PC-9 (cell line): Measurements from ENCODE around the gene TEX48. TPM values are rescaled to one million over a fixed set of nuclear protein-coding genes. Genes with fewer than 3 reads are reported as not detected.

ENCODE experiments used
- BruUV-seq: library from RNA; stranded (reverse); fragments of 400-500 nt; replicated peaks from 2 replicates; lab custom pipeline; 2021; lab: Mats Ljungman, UMichigan
- CTCF ChIA-PET: fragments of 300-600 bp; sonication (Branson Sonifier 250); formaldehyde crosslinking; loops from one replicate; lab custom pipeline; 2022; ENCODE audit warnings: antibody characterized with exemption; lab: Charles Lee
- POLR2A ChIA-PET: fragments of 300-600 bp; sonication (Branson Sonifier 250); formaldehyde crosslinking; loops from one replicate; lab custom pipeline; 2022; ENCODE audit warnings: antibody characterized with exemption; ENCODE audit not compliant: unreplicated experiment; lab: Charles Lee
- DNase-seq, 2 experiments: peaks; one replicate each; pipeline versions ENCODE4 v3.0.0 to v3.0.0-alpha.2; 2015 to 2022; ENCODE audit warnings: mixed read lengths in 1 of 2
- H2AFZ ChIP-seq: fragments of 200-600 bp; sonication (generic); 2 replicates; pipeline ENCODE4 v1.8.1; 2017; ENCODE audit warnings: antibody characterized with exemption
- H3F3A ChIP-seq: fragments of 200-600 bp; sonication (generic); 2 replicates; pipeline ENCODE4 v1.8.1; 2017; ENCODE audit warnings: antibody characterized with exemption, mild to moderate bottlenecking, low read depth; ENCODE audit not compliant: insufficient read depth
- H3K27ac ChIP-seq: fragments of 200-600 bp; sonication (generic); 2 replicates; pipeline ENCODE4 v1.6.1; 2016; ENCODE audit warnings: mixed run types
- H3K27me3 ChIP-seq: fragments of 200-600 bp; sonication (generic); 2 replicates; pipeline ENCODE4 v1.6.1; 2016; ENCODE audit warnings: low read depth, mixed run types; ENCODE audit not compliant: insufficient read depth
- H3K36me3 ChIP-seq: fragments of 200-600 bp; sonication (generic); 2 replicates; pipeline ENCODE4 v1.6.1; 2016; ENCODE audit warnings: low read depth, mixed run types
- H3K4me1 ChIP-seq: fragments of 200-600 bp; sonication (generic); replicated peaks from 2 replicates; pipeline ENCODE4 v1.6.1; 2016; ENCODE audit warnings: mixed run types; ENCODE audit not compliant: insufficient read depth
- H3K4me2 ChIP-seq: fragments of 200-600 bp; sonication (generic); 2 replicates; pipeline ENCODE4 v1.6.1; 2017; ENCODE audit warnings: mixed run types
- H3K4me3 ChIP-seq: fragments of 200-600 bp; sonication (generic); 2 replicates; pipeline ENCODE4 v1.6.1; 2016; ENCODE audit warnings: mixed run types
- H3K79me2 ChIP-seq: fragments of 200-600 bp; sonication (generic); 2 replicates; pipeline ENCODE4 v1.6.1; 2017; ENCODE audit warnings: low read depth, mixed run types
- H3K9me2 ChIP-seq: fragments of 200-600 bp; sonication (generic); 2 replicates; pipeline ENCODE4 v1.8.1; 2017; ENCODE audit warnings: mild to moderate bottlenecking; ENCODE audit not compliant: insufficient read depth
- H3K9me3 ChIP-seq: fragments of 200-600 bp; sonication (generic); 2 replicates; pipeline ENCODE4 v1.8.1; 2016; ENCODE audit warnings: low read depth; ENCODE audit not compliant: insufficient read depth
- H4K20me1 ChIP-seq: fragments of 200-600 bp; sonication (generic); 2 replicates; pipeline ENCODE4 v1.8.1; 2017; ENCODE audit not compliant: insufficient read depth
- CTCF ChIP-seq: fragments of 200-600 bp; sonication (generic); conservative IDR thresholded peaks from 2 replicates; pipeline ENCODE4 v1.6.1; 2017; ENCODE audit warnings: mixed run types, antibody characterized with exemption, mild to moderate bottlenecking, moderate library complexity
- EZH2 ChIP-seq: fragments of 200-600 bp; sonication (generic); IDR thresholded peaks from 2 replicates; pipeline ENCODE4 v1.8.0; 2017; ENCODE audit warnings: antibody characterized with exemption, low read depth
- intact Hi-C: fragments of 100-400 bp; cut with micrococcal nuclease; formaldehyde crosslinking; loops from one replicate; pipeline ENCODE4 v1.10.0; 2022; ENCODE audit not compliant: unreplicated experiment
- total RNA-seq: library from RNA; stranded (reverse); gene quantifications from 2 replicates; pipeline ENCODE4 v1.2.3, GENCODE V29; 2021

The TEX48 gene
- total RNA-seq, 1 experiment from 2014 or later: not detected

GRCh38 chr9:114643001-114643400 is 39.0 kb downstream of the TEX48 start:
- TF ChIP-seq CTCF: no peak
- TF ChIP-seq EZH2: no peak
- POLR2A ChIA-PET: no interaction called here
- no peaks in the 10 kb centered on the region for H3K27me3 ChIP-seq
- H3K4me1 ChIP-seq: no peaks in the 10 kb centered on the region
- H3K4me3 ChIP-seq: no peak overlapping the region
- 0 out of 2 replicates have a peak, but pooled peaks cover 4% of the 10 kb centered on the region for H3K9me3 ChIP-seq
- no peak overlapping the region for H3K4me2 ChIP-seq
- no peaks in the 10 kb centered on the region for H3F3A ChIP-seq
- no peak overlapping the region for H3K27ac ChIP-seq
- no peak overlapping the region for H2AFZ ChIP-seq
- H4K20me1 ChIP-seq: no peaks in the 10 kb centered on the region
- H3K36me3 ChIP-seq: no peaks in the 10 kb centered on the region
- H3K9me2 ChIP-seq: no peaks in the 10 kb centered on the region
- CTCF ChIA-PET: no interaction called here
- DNase-seq: no peak
- intact Hi-C loops: no loop called here
- no peaks in the 10 kb centered on the region for H3K79me2 ChIP-seq
- no TSS peak for BruUV-seq

- H3K9me3 ChIP-seq: no peaks in the 10 kb centered on the region
- H3K79me2 ChIP-seq: no peaks in the 10 kb centered on the region
- POLR2A ChIA-PET: no interaction called here
- H3F3A ChIP-seq: no peaks in the 10 kb centered on the region
- TF ChIP-seq CTCF (no peak), EZH2 (no peak)
- DNase-seq: no peak
- no peak overlapping the region for H2AFZ ChIP-seq
- BruUV-seq: no TSS peak
- no peak overlapping the region for H3K4me2 ChIP-seq
- no peaks in the 10 kb centered on the region for H3K36me3 ChIP-seq
- CTCF ChIA-PET: interaction anchor here (0.6 kb wide), 1 partner anchor 246 kb away, joined by 4 read pairs; no protein-coding TSS in a partner anchor
- no peaks in the 10 kb centered on the region for H3K4me1 ChIP-seq
- intact Hi-C loops: no loop called here
- H3K9me2 ChIP-seq: no peaks in the 10 kb centered on the region
- no peaks in the 10 kb centered on the region for H3K27me3 ChIP-seq
- H3K4me3 ChIP-seq: no peak overlapping the region
- H4K20me1 ChIP-seq: no peaks in the 10 kb centered on the region
- no peak overlapping the region for H3K27ac ChIP-seq
Observed at GRCh38 chr9:114641967-114642366, 40.0 kb downstream of the TEX48 start.

GRCh38 chr9:114638404-114638803 is 43.6 kb downstream of the TEX48 start:
- Histone ChIP-seq H3K9me2 (no peaks in the 10 kb centered on the region), H2AFZ (no peak overlapping the region), H3K4me2 (no peak overlapping the region), H3K4me1 (no peaks in the 10 kb centered on the region), H4K20me1 (no peaks in the 10 kb centered on the region), H3K4me3 (no peak overlapping the region), H3K9me3 (no peaks in the 10 kb centered on the region), H3F3A (no peaks in the 10 kb centered on the region), H3K79me2 (no peaks in the 10 kb centered on the region), H3K27ac (no peak overlapping the region), H3K36me3 (no peaks in the 10 kb centered on the region), H3K27me3 (no peaks in the 10 kb centered on the region)
- TF ChIP-seq EZH2 (no peak), CTCF (no peak)
- intact Hi-C loops: no loop called here
- DNase-seq: no peak
- ChIA-PET POLR2A (no interaction called here), CTCF (no interaction called here)
- BruUV-seq: no TSS peak
